ENCODE results near the gene TSSC4.

Gene TSSC4

DNA sequence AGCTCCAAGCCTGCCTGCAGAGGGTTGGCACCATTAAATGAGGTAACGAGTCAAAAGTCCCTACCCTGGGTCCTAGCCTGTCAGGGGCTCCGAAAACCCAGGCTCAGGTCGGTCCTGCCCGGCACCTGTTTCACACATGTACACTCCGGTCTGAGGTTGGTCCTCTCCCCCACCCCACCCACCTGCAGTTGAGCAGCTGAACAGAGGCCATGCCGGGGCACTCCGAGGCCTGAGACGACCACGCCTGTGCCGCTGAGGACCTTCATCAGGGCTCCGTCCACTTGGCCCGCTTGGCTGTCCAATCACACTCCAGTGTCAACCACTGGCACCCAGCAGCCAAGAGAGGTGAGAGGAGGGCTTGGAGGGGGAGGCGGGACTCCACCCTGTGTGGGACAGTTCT is 1.6 kb downstream of the TSSC4 start:
- DNase-seq, result no peak

GRCh38 chr11:2402890-2403645 is 2.5 kb downstream of the TSSC4 start:
- no peak for DNase-seq

GRCh38 chr11:2404735-2405196 is 4.2 kb downstream of the TSSC4 start:
- DNase-seq, result no peak

DNA sequence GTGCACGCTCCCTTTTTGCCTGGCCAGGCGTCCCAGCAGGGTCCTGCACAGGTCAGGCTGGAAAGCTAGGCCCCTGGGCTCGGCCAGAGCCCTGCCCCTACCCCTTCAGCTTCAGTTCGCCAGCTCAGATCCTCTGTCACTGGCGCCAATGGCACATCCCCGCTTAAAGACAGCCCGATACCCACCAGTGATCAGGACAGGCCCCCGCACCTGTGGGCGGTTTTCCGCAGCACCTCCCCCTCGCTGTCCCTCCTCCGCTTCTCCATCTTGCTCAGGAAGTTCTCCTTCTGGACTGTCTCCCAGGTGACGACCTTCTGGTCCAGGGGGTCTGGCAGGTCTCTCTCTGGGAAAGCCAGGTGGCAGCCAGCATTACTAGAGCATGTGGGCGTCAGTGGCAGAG is 5.9 kb downstream of the TSSC4 start:
- no peak for DNase-seq

- no peak for DNase-seq
These were observed 6.4 kb downstream of the TSSC4 start for GRCh38 chr11:2406878-2407410.

DNA sequence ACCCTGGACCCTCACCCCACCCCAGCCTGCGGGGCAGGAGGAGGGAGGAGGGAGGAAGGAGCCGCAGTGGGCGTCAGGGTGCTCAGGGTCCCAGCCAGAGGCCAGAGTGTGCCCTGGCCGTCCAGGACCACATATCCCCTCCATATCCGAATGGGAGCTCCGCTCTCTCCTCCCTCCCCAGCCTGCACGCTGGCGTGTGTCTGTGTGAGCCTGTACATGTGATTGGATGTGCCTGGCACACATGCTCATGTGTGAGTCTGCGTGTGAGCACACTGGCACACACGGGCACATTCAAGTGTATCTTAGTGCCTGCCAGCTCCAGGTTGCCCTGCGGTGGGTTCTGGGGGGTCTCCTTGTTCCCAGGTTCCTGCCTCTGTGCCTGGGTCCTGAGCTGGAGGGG is 8.1 kb downstream of the TSSC4 start:
- no peak for DNase-seq

- DNase-seq, result no peak
These were observed 8.6 kb downstream of the TSSC4 start for GRCh38 chr11:2409126-2409525.

DNA sequence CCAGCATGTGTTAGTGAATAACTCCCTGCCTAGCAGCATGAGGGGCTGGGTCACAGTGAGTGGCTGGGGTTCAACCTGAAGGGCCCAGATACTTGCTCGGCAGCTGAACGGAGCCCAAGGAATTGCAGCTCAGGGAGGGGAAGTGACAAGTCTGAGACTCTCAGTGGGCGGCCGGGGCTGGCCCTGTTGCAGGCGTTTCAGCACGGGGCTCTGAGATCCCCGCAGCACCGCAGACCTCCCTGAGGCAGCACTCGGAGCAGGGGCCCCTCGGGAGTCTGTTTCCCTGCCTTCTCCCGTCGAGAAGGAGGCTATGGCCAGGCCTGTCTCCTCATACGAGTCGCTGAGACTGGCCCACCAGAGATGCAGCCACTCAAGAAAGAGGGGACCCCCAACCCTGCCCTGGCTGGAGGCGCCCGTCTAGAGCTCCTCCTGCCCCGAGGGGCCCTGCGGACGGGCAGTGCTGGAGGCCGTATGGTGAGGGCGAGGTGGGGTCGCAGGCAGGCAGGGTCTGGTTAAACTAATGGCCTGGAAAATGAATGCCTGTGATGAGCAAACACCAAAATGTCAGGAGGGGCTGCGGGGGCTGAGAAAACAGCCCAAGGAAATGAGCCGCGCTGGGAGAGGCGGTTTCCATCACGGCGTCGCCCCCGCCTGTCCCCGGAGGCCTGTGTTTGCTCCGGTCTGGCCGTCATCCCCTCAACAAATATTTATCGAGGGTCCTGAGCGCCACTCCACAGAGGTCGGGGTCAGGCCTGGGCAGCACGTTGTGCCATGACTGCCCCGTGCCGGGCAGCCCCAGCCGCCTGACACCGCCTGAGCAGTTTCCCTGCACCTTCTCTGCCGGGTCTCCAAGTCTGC is 9.3 kb downstream of the TSSC4 start:
- DNase-seq, result no peak

- no peak for DNase-seq
These were observed 10.1 kb downstream of the TSSC4 start for GRCh38 chr11:2410616-2411015.

- no peak for DNase-seq
These were observed 11.1 kb downstream of the TSSC4 start for GRCh38 chr11:2411446-2412305.

- DNase-seq, result no peak
These were observed 11.8 kb downstream of the TSSC4 start for GRCh38 chr11:2412323-2412722.

DNA sequence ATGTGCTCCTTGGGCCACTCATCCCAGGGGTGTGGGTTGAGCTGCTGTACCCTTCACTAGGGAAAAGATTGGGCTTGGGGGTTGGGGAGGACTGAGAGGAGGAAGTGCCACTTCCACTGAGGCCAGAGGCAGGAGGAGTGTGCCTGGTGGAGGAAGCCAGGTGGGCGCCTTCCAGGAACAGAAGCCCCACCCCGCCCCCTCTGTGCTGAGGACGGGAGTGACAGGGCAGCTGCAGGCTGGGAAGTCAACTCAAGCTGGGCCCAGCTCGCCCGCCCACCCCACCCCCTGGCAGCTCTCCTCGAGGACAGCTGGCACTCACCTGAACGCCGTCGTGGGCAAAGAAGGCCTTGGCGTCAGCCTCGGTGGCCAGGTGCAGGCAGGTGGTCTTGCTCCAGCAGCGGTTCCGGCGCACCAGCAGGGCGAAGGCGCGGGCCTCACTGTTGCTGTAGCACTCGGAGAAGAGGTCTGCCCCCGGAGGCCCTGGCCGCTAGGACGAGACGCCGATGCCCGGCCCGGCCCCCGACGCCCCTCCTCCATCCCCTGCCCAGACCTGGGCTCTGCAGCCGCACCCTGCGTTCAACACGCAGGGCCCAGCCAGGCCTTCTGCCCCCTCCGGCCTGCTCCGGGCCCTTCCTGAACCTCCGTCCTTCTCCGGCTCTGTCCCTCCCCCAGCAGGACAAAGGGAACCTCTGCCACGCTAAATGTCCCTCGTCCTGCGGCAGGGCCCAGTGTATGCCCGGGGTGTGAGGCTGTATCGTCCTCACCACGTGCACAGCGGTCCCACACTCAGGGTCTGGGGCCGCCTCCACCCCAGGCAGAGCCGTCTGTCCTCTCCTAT is 13.4 kb downstream of the TSSC4 start:
- no peak for DNase-seq

GRCh38 chr11:2414616-2415015 is 14.1 kb downstream of the TSSC4 start:
- DNase-seq, result no peak

- no peak for DNase-seq
These were observed 14.6 kb downstream of the TSSC4 start for GRCh38 chr11:2415171-2415570.

DNA sequence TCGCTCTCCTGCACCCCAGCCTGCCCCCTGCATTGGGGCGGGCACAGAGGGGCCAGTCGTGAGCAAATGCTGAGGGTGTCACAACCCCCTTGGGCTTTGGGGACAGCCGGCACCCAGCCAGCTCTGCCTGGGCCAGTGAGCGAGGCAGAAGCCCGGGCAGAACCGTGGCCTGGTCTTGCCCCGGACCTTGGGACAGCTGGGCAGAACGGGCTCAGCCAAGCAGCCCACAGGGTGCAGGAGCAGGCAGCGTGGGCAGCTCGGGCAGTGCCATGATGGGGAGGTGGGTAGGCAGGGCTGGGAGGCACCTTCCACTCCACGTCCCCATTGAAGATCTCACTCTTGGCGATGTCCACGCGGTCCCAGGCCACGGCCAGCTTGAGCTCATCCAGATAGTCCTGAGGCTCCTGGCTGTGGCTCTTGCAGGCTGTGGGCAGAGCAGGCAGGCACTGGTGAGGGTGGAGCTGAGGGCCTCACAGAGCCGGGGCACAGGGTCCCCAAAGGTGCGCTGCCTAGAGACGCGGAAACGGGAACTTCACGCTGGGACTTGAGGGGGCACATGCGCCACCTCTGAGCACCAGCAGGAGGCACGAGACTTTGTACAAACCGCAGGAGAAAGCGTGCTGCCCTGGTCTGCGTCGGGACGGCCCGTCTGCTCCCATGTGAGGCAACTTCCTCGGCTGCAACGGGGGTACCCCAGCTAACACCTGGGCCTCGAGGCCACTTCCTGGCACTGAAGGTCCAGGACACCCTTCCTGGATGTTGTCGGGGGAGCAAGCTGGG is 15.2 kb downstream of the TSSC4 start:
- DNase-seq, result no peak

GRCh38 chr11:2416765-2417164 is 16.2 kb downstream of the TSSC4 start:
- DNase-seq, result no peak

DNA sequence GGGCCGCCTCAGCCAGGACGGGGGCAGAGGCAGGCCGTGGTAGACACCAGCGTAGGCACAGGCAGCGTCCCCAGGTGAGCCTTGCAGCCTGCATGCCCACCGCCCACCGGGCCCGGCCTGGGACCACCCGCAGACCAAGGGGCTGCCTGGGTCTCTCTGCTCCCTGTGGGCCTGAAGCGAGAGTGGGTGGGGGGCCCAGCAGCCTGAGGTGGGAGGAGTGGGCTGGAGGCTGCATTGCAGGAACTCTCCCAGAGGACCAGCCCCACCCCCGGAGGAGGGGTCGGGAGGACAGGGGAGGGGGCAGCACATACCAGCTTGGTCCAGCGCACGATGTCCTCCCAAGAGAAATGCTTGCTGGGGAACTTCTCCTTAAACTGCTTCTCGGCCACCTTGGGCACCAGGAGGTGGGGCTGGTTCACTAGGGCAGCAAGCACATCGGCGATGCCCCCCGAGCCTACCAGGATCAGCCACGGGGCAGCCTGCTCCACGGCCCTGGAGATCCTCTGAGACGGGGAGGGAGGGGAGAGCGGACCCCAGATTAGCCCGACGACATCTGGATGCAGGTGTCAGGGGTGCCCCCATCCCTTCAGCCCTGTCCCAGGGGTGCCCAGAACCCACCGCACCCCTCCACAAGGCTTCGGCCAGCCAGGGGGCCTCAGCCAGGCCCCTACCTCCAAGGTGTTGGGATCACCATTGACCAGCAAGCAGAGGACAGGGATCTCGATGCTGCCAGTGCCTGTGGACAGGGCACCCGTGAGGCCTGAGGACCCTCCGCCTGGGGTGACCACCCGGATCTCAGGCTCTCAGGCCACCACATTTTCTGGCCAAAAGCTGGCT is 17.5 kb downstream of the TSSC4 start:
- DNase-seq, result no peak

DNA sequence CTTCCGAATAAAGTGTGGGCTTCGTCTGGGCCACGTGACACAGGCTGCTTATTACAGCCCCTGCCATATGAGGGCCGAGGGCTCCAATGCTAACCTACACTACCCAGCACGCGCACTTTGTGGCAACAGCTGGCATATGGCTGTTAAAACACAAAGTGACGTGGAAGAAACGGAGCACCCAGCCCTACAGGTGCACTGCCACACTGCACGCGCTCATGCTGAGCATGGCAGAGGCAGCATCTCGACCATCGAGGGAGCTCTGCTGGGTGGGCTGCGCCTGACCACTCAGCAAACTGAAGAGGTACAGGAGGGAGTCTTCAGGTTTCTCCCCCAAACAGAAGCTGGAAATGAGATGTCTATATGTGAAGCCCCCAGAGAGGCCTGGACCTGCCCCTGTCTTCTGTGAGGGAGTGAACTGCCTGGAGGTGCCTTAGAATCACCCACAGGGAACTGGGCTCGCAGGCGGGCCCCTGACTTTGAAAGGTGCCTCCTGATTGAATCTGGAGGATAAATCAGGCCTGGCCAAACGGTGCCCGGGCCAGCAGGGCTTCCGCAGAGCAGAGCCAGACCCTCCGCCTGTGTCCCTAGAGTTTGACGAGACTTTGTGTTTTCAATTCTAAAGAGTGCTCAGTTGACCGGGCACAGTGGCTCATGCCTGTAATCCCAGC is 18.3 kb downstream of the TSSC4 start:
- DNase-seq, result no peak

- peak; percentile 64 for DNase-seq
These were observed 19.3 kb downstream of the TSSC4 start for GRCh38 chr11:2419638-2420501.

Data from activated naive CD4-positive, alpha-beta T cell treated with anti-CD3 and anti-CD28 coated beads, Interleukin-2, amount 50 U/mL, for 16 hours (primary cell).